SK-N-SH (cell line): ENCODE measurements around the gene CST9. TPM values are rescaled to one million over a fixed set of nuclear protein-coding genes. Genes with fewer than 3 reads are reported as not detected.

Experiments
- CTCF ChIA-PET: fragments of 300-600, 350-600 bp; formaldehyde crosslinking; extraction: SDS; loops from one replicate; lab custom pipeline; 2021; lab: Yijun Ruan, JAX
- POLR2A ChIA-PET: fragments of 350-600 bp; sonication (Branson Sonifier 250); formaldehyde crosslinking; extraction: SDS; loops from one replicate; lab custom pipeline; 2020; ENCODE audit warnings: antibody characterized with exemption, inconsistent platforms; lab: Yijun Ruan, JAX
- DNase-seq: peaks from one replicate; pipeline ENCODE4 v3.0.0; 2012
- H2AFZ ChIP-seq: fragments of 200-600 bp; sonication (generic); 2 replicates; pipeline ENCODE4 v1.8.1; 2016; ENCODE audit warnings: antibody characterized with exemption, mild to moderate bottlenecking, low read depth
- H3F3A ChIP-seq: fragments of 200-600 bp; sonication (generic); replicated peaks from 2 replicates; pipeline ENCODE3; 2016; ENCODE audit warnings: antibody characterized with exemption, mild to moderate bottlenecking; ENCODE audit not compliant: insufficient read depth
- H3K27ac ChIP-seq, 2 experiments: fragments of 200-500 bp in 1 of 2; fragments of 200-600 bp in 1 of 2; sonication (Bioruptor generic) in 1 of 2; sonication (generic), shearing (Covaris generic) in 1 of 2; 2 replicates each; pipeline versions ENCODE4 v1.5.1 to v1.6.1; 2014 to 2016; ENCODE audit warnings: low read depth in 2 of 2, inconsistent platforms in 1 of 2, low read length in 1 of 2, mild to moderate bottlenecking in 1 of 2, mixed read lengths in 1 of 2
- H3K27me3 ChIP-seq: fragments of 200-600 bp; sonication (generic), shearing (Covaris generic); 2 replicates; pipeline ENCODE4 v1.6.1; 2016; ENCODE audit warnings: mixed run types; ENCODE audit not compliant: insufficient read depth
- H3K36me3 ChIP-seq, 2 experiments: fragments of 200-500 bp in 1 of 2; fragments of 200-600 bp in 1 of 2; sonication (Bioruptor generic) in 1 of 2; sonication (generic) in 1 of 2; replicated peaks in 1 of 2; 2 replicates each; pipeline versions ENCODE3 to v1.5.1; 2014 to 2016; ENCODE audit warnings: low read length in 1 of 2, mild to moderate bottlenecking in 1 of 2; ENCODE audit not compliant: insufficient read depth in 2 of 2, control insufficient read depth in 1 of 2
- H3K4me1 ChIP-seq, 2 experiments: fragments of 200-500 bp in 1 of 2; fragments of 200-600 bp in 1 of 2; sonication (Bioruptor generic) in 1 of 2; sonication (generic), shearing (Covaris generic) in 1 of 2; 2 replicates each; pipeline versions ENCODE4 v1.5.1 to v1.6.1; 2014 to 2016; ENCODE audit warnings: low read depth in 1 of 2, low read length in 1 of 2, mixed run types in 1 of 2; ENCODE audit not compliant: insufficient read depth in 2 of 2, control insufficient read depth in 1 of 2
- H3K4me2 ChIP-seq: fragments of 200-600 bp; sonication (generic), shearing (Covaris generic); 2 replicates; pipeline ENCODE4 v1.6.1; 2017; ENCODE audit warnings: mixed run types
- H3K4me3 ChIP-seq, 2 experiments: fragments of 200-500 bp in 1 of 2; fragments of 200-600 bp in 1 of 2; sonication (Bioruptor generic) in 1 of 2; sonication (generic), shearing (Covaris generic) in 1 of 2; 2 replicates each; pipeline versions ENCODE4 v1.5.1 to v1.8.1; 2014 to 2016; ENCODE audit warnings: low read depth in 2 of 2, inconsistent platforms in 1 of 2, low read length in 1 of 2, mild to moderate bottlenecking in 1 of 2, mixed read lengths in 1 of 2, moderate library complexity in 1 of 2
- H3K79me2 ChIP-seq: fragments of 200-600 bp; sonication (generic); 2 replicates; pipeline ENCODE4 v1.8.1; 2017; ENCODE audit warnings: mild to moderate bottlenecking; ENCODE audit not compliant: insufficient read depth
- H3K9ac ChIP-seq: fragments of 200-600 bp; sonication (generic); 2 replicates; pipeline ENCODE4 v1.6.1; 2017; ENCODE audit warnings: mixed run types
- H3K9me2 ChIP-seq: fragments of 200-600 bp; sonication (generic); 2 replicates; pipeline ENCODE4 v1.6.1; 2017; ENCODE audit warnings: mixed run types
- H3K9me3 ChIP-seq: fragments of 200-600 bp; sonication (generic); 2 replicates; pipeline ENCODE4 v1.6.1; 2017; ENCODE audit warnings: mixed run types, mild to moderate bottlenecking, moderate library complexity
- H4K20me1 ChIP-seq: fragments of 200-600 bp; sonication (generic); 2 replicates; pipeline ENCODE4 v1.6.1; 2017; ENCODE audit warnings: mild to moderate bottlenecking, mixed run types; ENCODE audit not compliant: insufficient read depth
- CHD2 ChIP-seq: fragments of 150-350 bp; IDR thresholded peaks from 2 replicates; pipeline ENCODE4 v1.6.1; 2018; ENCODE audit warnings: low read length; ENCODE audit not compliant: partially characterized antibody
- FOXM1 ChIP-seq: IDR thresholded peaks from 2 replicates; pipeline ENCODE4 v1.4.0; 2012; ENCODE audit warnings: low read depth, mild to moderate bottlenecking
- JUND ChIP-seq: IDR thresholded peaks from 2 replicates; pipeline ENCODE4 v1.4.0; 2012
- NRF1 ChIP-seq: IDR thresholded peaks from 2 replicates; pipeline ENCODE4 v1.6.1; 2012; ENCODE audit warnings: low read depth, mild to moderate bottlenecking, low read length
- POLR2AphosphoS5 ChIP-seq: IDR thresholded peaks from 2 replicates; pipeline ENCODE4 v1.6.1; 2012; ENCODE audit warnings: low read depth, low read length
- RXRA ChIP-seq: IDR thresholded peaks from 2 replicates; pipeline ENCODE4 v1.4.0; 2012; ENCODE audit warnings: low read depth, mild to moderate bottlenecking, borderline replicate concordance
- SMC3 ChIP-seq: IDR thresholded peaks from 2 replicates; pipeline ENCODE4 v1.6.1; 2012; ENCODE audit warnings: low read depth, low read length, improper control_type of control experiment
- TCF12 ChIP-seq: IDR thresholded peaks from 2 replicates; pipeline ENCODE4 v1.4.0; 2012
- YY1 ChIP-seq: IDR thresholded peaks from 2 replicates; pipeline ENCODE4 v1.4.0; 2012; ENCODE audit warnings: low read depth, mild to moderate bottlenecking
- WGBS: methylation state at CpG from one replicate; pipeline ENCODE4 v1.1.6; 2017; ENCODE audit warnings: low lambda C conversion rate; 5-methylcytosine and 5-hydroxymethylcytosine counted together
- polyA plus RNA-seq, 3 experiments: library from polyadenylated mRNA; depleted of rRNA; stranded (reverse); fragments of >200 nt; gene quantifications; 2 replicates each; pipeline ENCODE4 v1.2.3, GENCODE V29; 2012
- TF ChIP-seq, protein P1 (sequence below): IDR thresholded peaks from 2 replicates; pipeline ENCODE4 v1.4.0; 2012; ENCODE audit warnings: low read depth, borderline replicate concordance
- TF ChIP-seq, protein P2 (sequence below): IDR thresholded peaks from 2 replicates; pipeline ENCODE4; 2012

CST9 gene
- polyA plus RNA-seq, 1 of the 3 experiments (the other 2 are of a cell fraction), result not detected

DNA sequence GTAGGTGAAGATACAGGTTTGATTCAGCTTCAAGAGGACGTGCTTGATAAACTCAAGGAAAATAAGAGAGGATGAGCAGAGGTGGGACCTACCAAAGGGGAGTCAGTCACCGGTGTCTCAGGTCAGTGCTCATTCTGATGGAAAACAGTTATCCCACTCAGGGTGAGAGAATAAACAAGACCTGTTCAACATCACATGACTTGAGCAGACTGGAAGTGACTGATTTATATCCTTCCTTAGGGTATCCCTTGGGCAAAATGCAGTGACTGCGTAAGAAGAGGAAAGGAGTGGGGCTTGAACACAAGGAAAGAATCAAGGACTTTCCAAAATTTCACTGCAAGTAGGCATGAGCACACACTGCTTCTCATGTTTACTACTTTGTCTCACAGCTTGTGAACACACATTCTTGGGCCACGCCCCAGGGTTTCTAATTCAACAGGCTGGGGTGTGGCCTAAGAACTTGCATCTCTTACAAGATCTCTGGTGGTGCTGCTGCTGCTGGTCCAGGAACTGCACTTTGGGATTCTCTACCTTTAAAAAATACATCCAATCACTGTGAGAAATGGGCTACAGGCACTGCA is 20.4 kb upstream of the CST9 start:
- no peaks in the 10 kb centered on the region; a peak in 1 of 4 replicates for H3K4me1 ChIP-seq
- no peak for TF ChIP-seq NRF1
- no peak overlapping the region for H3K4me3 ChIP-seq
- H3K9ac ChIP-seq, result no peak overlapping the region
- no peak for DNase-seq
- ChIA-PET CTCF (no interaction called here), POLR2A (no interaction called here)
- no peak overlapping the region for H2AFZ ChIP-seq
- no peak overlapping the region for H3K27ac ChIP-seq
- no peaks in the 10 kb centered on the region for H3K9me2 ChIP-seq
- peaks cover 10% of the 10 kb centered on the region for H3F3A ChIP-seq
- H3K27me3 ChIP-seq, result no peaks in the 10 kb centered on the region
- H3K4me2 ChIP-seq, result no peak overlapping the region
- no peaks in the 10 kb centered on the region for H3K36me3 ChIP-seq
- WGBS, result 44% methylated on average over 4 of the region's 4 CpGs
- H3K9me3 ChIP-seq, result no peaks in the 10 kb centered on the region
- H4K20me1 ChIP-seq, result no peaks in the 10 kb centered on the region
- no peaks in the 10 kb centered on the region for H3K79me2 ChIP-seq

DNA sequence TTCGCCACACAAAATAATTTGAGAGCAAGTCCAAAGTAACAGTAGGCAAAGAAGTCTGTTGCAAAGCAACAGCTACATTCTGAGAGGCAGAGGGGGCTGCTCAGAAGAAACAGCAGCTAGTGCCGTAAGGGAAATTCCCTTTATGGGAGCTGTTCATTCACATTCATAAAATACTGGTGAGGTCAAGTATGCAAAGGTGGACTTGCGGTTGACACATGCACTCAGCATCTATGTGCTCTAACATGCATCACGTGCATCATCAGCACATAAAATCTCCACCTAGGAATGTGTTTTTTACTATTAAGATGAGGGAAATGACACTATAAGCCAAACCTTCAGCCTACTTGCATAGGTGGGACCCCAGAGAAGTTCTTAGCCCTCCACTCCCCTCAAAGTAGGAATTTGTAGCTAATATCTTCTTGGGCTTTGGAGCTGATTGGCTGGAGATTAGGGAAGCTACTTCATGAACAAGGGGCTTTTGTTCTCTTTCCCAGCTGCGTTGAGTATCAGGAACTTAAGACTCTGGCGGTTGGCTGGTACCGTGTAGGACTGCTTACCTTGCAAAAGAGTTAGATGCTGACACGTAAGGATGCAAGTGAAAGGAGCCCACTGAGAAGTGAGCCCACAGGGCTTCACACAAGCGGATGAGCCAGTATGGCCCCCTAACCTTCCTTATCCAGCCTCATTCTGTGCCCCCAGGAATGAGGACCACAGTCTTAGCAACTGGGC is 19.7 kb upstream of the CST9 start:
- ChIA-PET POLR2A (no interaction called here), CTCF (no interaction called here)
- 68% methylated on average over 9 of the region's 9 CpGs for WGBS
- H3K36me3 ChIP-seq, result no peaks in the 10 kb centered on the region
- no peak for DNase-seq
- no peaks in the 10 kb centered on the region for H3K9me2 ChIP-seq
- TF ChIP-seq, protein P1, sequence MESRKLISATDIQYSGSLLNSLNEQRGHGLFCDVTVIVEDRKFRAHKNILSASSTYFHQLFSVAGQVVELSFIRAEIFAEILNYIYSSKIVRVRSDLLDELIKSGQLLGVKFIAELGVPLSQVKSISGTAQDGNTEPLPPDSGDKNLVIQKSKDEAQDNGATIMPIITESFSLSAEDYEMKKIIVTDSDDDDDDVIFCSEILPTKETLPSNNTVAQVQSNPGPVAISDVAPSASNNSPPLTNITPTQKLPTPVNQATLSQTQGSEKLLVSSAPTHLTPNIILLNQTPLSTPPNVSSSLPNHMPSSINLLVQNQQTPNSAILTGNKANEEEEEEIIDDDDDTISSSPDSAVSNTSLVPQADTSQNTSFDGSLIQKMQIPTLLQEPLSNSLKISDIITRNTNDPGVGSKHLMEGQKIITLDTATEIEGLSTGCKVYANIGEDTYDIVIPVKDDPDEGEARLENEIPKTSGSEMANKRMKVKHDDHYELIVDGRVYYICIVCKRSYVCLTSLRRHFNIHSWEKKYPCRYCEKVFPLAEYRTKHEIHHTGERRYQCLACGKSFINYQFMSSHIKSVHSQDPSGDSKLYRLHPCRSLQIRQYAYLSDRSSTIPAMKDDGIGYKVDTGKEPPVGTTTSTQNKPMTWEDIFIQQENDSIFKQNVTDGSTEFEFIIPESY, result no peak
- TF ChIP-seq CHD2 (no peak), YY1 (no peak), SMC3 (no peak), POLR2AphosphoS5 (no peak), TCF12 (no peak)
- no peaks in the 10 kb centered on the region for H3K27me3 ChIP-seq
- H3K79me2 ChIP-seq, result no peaks in the 10 kb centered on the region
- H3K4me3 ChIP-seq, result no peak overlapping the region
- no peak overlapping the region for H2AFZ ChIP-seq
- no peaks in the 10 kb centered on the region; a peak in 1 of 4 replicates for H3K4me1 ChIP-seq
- H3K9me3 ChIP-seq, result no peaks in the 10 kb centered on the region
- no peaks in the 10 kb centered on the region for H4K20me1 ChIP-seq
- peaks cover 10% of the 10 kb centered on the region for H3F3A ChIP-seq
- no peak overlapping the region for H3K27ac ChIP-seq
- no peak overlapping the region for H3K9ac ChIP-seq
- no peak overlapping the region for H3K4me2 ChIP-seq

DNA sequence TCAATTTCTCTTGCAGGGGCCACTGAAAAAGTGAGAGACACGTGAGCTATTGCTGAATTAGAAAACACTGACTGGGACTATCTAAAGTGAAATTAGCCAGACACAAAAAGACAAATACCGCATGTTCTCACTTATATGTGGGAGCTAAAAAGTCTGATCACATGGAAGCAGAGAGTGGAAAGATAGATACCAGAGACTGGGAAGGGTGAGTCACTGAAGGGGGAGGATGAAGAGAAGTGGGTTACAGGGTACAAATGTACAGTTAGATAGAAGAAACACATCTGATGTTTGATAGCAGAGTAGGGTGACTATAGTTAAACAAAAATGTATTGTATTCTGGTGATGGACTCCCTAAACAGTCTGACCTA is 18.6 kb upstream of the CST9 start:
- no peak for DNase-seq
- no peaks in the 10 kb centered on the region for H3K9me2 ChIP-seq
- peaks cover 10% of the 10 kb centered on the region for H3F3A ChIP-seq
- H3K9ac ChIP-seq, result no peak overlapping the region
- TF ChIP-seq TCF12 (peak; percentile 64), FOXM1 (no peak), RXRA (no peak), JUND (peak; percentile 23; the same call in 1 of the 2 replicates), NRF1 (no peak)
- TF ChIP-seq, protein P2, sequence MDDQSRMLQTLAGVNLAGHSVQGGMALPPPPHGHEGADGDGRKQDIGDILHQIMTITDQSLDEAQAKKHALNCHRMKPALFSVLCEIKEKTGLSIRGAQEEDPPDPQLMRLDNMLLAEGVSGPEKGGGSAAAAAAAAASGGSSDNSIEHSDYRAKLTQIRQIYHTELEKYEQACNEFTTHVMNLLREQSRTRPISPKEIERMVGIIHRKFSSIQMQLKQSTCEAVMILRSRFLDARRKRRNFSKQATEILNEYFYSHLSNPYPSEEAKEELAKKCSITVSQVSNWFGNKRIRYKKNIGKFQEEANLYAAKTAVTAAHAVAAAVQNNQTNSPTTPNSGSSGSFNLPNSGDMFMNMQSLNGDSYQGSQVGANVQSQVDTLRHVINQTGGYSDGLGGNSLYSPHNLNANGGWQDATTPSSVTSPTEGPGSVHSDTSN, result peak; percentile 20; the same call in 1 of the 2 replicates
- H3K4me1 ChIP-seq, result no peaks in the 10 kb centered on the region; a peak in 1 of 4 replicates
- H4K20me1 ChIP-seq, result no peaks in the 10 kb centered on the region
- no peak overlapping the region for H3K4me2 ChIP-seq
- ChIA-PET CTCF (no interaction called here), POLR2A (no interaction called here)
- 27% methylated on average over 2 of the region's 2 CpGs for WGBS
- H3K36me3 ChIP-seq, result no peaks in the 10 kb centered on the region
- H3K27me3 ChIP-seq, result no peaks in the 10 kb centered on the region
- peak overlapping the region in 1 of 2 experiments; percentile 90; a peak in 1 of 4 replicates for H3K27ac ChIP-seq
- no peak overlapping the region for H3K4me3 ChIP-seq
- H3K79me2 ChIP-seq, result no peaks in the 10 kb centered on the region
- peak overlapping the region; percentile 36; the same call in 1 of the 2 replicates for H2AFZ ChIP-seq
- H3K9me3 ChIP-seq, result no peaks in the 10 kb centered on the region
